Fibroblast of skin of abdomen (primary cell): ENCODE data around the gene CDKN1C.
A peak's percentile ranks its signal among the peaks of the same experiment; 100 is the strongest.
"Not testable (repeated sequence)": the region's sequence is repeated elsewhere in the genome, so short reads cannot be mapped to it uniquely, and the experiment has no call there.

ENCODE experiments used
- DNase-seq: peaks from one replicate; pipeline ENCODE4 v3.0.0-alpha.2; 2013

CDKN1C gene

DNA sequence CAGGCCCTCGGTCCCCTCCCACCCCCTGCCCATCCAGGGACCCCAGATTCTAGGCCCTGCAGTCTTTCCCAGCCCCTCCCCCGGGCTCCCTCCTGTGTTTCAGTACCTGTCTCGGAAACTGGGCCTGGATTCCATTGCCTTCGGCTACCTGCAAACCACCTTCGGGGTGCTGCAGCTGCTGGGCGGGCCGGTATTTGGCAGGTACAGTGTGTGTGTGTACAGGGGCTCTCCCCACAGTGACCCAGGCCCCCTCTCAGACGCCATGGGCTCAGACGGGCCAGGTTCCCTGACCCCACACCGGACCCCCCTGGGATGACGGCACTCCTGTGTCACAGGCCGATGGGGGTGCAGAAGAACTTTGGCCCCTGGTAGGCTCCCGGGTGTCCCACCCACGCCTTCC, 22.6 kb upstream of the CDKN1C start:
- no peak for DNase-seq

DNA sequence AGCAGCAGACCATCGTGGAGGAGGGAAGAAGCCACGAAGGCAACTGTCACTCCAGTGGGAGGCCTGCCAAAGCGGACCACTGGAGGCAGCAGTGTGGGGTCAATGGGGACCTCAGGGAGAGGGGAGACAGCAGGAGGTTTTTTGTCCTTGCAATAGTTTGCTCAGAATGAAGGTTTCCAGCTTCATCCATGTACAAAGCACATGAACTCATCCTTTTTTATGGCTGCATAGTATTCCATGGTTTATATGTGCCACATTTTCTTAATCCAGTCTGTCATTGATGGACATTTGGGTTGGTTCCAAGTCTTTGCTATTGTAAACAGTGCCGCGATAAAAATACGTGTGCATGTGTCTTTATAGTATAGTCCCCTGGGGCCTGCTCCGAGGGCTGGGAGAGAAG, 19.7 kb upstream of the CDKN1C start:
- DNase-seq, result not testable (repeated sequence)

DNA sequence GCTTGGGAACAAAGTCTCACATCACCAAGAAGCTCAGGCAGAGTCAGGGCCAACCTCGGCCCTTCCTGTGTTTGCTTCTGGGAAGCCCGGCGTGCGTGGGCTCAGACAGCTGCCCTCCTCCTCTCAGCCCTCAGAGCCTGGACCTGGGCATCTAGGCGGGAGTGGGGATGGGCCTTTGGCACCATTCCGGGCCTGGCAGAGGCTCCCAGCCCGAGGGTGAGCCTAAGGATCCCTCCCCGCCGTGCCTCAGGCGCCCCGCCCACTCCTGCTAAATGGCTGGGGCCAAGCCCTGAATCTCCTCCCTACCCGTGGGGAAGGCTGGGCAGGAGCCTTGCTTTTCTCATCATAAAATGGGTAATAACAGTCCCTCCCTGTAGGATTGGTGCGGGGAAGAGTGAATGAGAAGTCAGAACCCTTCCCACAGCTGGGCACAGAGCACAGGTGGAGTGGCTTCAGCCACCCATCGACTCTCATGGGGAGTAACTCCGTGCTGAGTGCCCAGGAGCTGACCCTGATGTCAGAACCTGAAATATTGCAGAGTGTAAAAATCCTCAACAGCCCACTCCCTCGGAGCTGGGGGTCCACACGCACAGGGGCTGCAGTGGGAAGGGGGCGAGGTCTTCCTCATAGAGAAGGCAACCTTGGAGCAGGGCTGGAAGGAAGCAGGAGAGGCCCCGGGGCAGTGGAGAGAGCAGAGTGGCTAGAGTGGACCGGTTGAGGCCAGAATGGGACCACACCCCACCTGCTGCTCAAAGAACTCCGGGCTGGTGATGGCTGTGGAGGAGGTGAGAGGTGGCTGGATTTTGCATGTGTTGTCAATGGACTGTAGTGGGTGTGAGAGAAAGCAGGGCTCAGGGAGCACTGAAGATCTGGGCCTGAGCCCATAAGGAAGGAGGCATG, 18.8 kb upstream of the CDKN1C start:
- no peak for DNase-seq

DNA sequence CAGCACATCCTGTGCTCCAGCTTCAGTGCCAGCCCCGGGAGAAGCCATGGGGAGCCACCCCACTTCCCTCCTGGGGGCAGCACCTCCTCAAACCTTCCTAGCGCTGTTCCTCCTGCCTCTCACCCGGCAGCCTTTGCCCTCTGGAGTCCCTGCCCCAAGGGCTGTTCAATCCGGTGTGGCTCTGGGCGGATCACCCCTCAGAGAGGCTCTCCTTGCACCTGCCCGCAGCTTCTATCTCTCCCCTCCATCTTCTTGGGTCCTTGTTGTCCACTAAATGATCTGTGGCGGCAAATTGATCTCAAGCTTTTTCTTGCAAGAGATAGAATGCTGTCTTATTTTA, 18.1 kb upstream of the CDKN1C start:
- DNase-seq, result no peak

DNA sequence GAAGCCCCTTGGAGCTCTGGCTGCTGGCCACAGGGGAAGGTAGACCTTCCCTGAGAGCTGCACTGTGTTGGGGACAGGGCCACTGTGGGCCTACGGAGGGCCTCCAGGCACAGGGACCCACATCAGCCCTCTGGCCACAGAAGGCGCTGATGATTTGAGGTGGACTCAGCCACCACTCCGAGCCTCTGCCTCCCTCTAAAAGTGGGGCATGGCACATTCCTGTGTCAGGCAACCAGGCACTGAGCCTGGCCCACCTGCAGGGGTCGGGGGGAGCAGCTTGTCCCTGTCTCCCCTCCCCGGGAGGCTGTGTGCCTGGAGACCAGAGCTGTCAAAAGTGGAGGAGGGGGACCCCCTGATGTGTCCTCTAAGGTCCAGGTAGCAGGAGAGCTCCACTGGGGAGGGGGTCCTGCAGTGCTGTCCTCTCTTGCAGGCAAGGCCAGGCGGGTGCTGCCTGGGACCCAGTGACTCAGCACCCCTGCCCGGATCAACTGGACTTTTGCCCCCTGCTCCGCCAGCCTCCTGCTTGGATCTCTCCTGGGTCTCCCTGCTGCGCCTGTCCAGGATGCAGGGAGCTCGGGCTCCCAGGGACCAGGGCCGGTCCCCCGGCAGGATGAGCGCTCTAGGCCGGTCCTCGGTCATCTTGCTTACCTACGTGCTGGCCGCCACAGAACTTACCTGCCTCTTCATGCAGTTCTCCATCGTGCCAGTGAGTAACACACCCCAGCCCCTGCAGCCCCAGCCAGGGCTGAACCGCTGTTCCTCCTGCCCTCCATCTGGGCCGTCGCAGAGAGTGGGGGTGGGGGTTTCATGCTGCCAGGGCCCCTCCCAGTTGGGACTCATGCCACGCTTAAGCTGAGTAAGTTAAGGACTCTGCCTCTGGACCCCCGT, 17.5 kb upstream of the CDKN1C start:
- DNase-seq, result no peak

DNA sequence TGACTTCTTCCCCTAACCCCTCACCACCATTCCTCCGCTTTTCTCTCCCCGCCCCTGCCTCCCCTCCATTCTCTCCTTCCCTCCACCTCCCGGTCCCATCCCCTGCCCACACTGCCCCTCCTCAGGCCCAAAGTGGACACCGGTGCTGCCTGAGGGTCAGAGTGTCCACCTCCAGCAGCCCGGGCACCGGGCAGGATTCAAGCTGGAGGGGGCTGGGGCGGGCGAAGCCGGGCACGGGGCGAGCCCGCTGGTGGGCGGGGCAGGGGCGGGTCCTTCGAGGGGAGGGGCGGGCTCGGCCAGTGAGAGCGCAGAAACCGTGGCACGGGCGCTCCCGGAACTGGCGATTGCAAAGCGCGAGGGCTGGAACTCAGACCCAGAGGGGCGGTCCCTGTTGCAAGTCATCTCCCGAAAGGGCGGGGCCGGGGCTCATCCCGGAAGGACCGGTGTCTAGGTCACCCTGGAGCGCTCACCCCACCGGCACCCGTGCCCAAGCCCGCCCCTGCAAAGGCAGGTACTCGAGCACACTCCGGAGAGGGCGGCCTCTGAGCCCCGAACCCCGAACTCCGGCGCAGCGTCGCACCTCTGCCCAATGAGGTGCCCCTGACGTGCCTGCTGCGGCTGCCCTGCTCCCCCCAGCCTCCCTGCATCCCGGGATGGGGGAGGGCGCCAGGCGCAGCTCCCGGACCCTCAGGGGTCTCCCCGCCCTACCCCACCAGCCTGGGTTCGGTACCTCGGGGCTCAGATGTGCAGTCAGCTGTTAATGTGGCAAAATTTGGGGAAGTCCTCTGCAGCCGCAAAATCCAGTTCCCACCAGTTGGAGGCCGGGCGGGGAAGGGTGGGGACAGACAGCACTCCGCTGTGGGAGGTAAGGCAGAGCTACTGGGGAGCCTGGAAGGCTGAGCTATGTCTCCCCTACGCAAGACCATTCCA, 16.5 kb upstream of the CDKN1C start:
- DNase-seq, result peak; percentile 90

DNA sequence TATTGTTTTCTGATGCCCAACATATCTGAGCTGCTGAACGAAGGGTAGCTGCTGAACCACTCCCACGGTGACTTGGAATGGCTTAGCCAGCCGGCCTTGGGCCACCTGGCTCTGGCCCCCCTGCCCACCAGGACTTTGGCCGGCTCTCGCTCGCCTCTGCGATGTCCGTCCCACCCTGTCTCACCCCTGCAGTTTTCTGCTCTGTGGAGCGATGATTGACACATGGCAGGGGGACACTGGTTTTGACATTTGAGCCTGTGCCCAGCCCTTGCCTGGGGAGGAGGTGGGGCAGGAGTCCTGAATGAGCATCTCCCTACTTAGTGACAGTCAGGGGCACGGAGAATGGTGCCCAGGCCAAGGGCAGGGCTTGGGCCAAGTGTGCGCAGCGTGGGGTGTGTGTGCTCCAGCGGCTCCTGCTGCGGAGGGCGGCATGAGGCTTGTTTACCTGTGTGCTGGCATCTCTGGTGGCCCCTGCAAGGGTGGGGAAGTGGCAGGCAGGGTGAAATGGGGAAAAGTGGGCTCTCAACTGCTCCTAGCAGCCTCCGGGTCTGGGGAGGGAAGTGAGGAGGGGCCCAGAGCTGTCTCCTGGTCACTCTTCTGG, 15.7 kb upstream of the CDKN1C start:
- DNase-seq, result no peak

DNA sequence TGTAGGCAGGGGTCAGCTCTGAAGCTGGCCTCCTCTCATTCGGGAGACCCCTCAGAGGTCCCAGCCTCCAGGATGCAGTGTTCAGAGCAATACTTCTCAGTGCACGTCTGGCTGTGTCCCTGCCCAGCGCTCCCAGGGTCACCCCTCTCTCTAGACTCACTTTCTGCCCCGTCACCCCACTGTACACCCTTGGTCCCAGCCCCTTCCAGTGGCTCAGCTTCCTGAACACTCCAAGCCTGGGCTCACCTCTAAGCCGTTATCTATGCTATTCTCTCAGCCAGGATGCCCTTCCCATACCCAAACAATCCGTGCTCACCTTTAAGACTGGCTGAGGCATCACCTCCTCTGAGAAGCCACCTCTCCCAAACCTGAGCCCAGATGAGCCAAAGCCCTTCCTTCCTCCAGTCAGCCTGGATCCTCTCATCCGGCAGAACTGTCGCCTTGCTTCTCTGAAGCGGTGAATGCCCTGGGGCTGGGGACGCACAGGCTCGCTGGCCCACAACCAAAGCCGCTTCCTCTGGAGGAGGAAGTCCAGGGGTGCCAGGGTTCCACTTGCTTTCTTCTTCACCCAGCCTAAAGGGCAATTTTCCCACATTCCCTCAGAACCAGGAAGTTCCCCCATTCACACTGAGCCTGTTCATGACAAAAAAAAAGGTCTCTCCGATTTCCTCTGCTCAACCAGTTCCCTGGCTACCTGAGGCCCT, 13.7 kb upstream of the CDKN1C start:
- DNase-seq, result no peak

DNA sequence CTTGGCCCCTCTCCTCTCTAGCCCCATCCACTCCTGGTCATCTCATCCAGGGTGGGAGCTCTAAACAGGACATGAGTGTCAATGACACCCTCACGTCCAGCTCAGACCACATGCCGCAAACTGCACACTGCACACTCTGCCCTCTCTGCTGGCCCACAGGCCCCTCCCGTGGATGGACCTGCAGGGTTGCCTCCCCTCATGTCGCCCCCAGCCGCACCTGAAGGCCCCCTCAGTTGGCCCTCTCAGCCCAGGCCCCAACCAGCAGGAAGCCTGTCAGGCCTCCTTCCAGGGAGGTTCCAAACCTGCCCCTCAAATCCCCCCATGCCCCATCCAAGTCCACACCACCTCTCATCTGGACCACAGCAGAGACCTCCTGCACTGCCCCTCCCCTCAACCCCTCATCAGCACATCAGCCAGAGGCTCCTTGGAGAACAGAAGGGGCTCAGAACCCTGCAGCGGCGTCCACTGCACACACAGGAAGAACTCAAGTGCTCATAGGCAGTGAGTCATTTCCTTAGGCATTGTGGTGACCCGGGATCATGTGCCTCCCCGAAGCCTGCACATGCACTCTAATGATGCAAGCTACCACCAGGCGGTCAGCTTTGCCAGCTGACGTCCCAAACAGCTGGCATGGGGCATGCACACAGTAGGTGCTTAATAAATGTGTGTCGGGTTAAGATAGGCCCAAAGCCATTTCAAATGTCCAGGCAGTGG, 12.9 kb upstream of the CDKN1C start:
- DNase-seq, result peak; percentile 87

DNA sequence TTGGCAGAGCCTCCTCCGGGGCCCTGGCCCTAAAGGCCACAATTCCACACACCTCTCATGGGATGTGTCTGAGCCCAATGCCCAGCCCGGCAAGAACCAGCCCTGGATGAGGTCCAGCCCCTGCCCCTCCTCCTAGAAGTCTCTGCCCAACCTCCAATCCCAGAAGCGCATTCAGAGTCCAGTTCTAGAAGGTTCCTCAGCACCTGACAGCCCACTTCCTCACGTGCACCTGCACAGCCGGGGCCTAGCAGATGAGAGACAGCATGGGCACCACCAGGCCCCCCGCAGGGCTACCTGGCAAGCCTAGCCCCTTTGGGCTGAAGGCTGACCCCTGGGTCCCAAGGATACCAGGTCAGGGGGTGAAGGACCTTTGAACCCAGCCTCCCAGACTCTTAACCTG, 11.5 kb upstream of the CDKN1C start:
- DNase-seq, result no peak

DNA sequence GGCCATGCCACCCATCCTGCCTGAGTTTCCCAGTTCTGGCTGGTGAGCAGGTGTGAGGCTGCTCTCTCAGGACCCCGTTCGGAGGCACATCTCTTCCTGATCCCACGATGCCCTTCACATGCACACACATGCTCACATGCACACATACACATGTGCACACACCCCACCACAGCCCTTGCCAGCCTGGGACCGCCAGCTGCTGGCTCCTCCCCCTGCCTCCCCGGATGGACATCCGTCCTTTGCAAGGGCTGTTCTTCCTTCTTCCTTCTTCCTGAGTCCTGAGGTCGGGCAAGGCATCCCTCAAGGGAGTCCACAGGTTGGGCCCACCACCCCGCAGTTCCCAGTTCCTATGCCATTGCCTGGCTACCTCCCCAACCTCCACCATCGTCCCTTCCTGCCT, 10.5 kb upstream of the CDKN1C start:
- no peak for DNase-seq

DNA sequence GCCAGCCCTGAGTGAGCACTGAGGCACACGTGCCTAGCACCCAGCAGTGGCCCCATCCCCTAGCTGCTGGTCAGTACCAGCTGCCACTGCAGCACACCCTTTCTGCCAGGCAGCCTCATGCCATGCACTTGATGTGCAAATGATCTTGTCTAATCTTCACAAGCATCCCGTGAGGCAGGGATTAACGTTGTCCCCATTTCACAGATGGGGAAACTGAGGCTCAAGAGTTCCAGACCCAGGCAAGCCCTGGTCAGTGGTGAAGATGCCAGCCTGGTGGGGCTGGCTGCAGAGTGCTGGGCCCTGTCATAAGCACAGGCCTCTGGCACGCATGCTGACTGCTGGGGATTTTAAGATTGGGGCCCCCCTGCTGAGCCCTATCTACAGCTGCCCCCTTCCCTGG, 8.4 kb upstream of the CDKN1C start:
- DNase-seq, result no peak

DNA sequence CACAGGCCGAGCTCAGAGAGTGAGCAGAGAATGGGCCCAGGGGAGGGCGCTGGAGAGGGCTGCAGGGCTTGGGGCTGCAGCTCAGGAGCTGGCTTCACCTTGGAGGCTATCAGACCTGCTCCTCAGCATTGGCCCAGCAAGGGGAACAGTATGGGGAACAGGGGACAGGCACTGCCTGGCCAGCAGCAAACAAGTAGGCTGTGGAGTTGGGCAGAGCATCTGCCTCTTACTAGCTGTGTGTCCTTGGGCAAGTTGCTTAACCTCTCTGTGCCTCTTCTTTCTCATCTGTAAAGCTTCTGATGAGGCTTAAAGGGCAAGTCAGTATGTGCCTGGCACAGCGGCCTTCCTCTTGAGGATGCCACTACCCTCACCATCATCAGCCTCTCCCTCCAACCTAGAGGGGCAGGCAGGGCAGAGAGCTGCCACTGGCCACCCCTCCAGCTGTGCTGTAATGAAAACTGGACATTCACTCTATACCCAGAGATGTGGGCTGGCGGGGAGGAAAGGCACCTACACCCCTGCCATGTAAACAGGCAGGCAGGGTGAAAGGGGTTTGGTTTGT, 7.5 kb upstream of the CDKN1C start:
- no peak for DNase-seq

DNA sequence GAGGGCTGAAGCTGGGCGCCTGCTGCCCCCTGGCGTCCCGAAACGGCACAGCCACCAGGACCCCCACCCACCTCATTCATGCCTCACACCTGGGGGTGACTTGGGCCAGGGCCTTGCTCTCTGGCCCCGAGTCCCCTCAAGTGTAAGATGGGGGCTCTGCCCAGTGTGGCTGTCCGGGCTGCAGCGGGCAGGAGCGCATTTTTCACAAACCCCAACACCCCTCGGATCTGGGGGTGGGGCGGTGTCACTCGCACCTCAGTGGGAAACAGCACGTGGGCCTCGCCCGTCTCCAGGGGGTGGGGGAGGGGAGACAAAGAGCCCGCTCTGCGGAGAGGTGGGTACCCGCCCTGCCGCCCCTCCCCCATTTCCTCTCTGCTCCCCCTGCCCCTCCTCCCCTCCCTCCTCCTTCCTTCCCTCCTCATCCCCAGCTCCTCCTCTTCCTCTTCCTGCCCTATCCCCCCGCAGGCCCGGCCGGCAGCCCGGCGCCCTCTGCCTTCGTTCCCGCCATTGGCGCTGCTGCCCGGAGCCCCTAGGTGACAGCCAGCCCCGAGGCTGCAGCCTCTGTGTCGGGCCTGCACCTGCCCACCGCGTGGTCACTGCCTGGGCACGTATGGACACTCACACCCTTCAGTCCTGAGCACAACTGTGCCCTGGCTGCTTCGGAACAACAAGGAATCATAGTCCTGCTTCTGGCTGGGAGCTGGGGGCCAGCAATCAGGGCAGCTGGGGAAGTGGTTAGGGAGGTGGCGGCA, 6.8 kb upstream of the CDKN1C start:
- peak; percentile 74 for DNase-seq

DNA sequence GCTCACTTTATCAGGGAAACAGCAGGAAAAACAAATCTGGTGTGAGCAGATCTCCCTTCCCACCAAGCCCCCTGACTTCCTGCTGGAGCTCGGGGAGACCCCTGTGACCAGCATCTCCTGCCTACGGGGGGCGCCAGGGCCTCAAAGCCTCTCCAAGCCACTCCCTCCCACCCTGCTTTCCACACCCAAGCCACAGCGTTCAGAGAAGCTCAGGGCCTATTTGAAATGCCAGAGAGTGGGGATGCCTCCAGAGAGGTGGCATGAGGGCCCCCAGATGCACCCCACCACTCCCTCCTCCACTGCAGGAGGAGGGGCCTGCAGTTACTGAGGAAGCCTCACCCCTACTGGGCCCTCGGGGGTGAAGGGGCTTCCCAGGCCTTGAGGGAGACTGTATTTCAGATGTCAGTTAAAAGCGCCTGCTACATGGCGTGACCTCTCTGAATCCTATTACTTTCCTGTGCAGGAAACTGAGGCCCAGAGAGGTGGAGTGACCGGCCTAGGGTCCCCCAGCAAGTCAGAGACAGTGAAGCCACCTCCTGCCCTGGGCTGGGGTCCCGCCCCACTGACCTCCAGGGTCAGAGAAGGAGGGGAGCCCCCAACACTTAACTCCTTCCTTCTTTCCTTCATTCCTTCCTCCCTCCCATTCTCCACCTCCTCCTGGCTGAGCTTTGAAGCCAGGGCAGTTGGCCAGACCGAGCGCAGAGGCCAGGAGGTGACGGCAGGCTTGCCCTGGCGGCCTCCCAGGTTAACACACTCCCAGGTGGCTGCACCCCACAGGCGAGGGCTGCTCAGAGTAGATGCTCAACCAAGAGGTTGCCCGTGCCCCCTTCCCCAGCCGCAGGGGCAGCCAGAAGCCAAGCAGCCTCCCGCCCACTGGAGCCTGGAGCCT, 6.0 kb upstream of the CDKN1C start:
- peak; percentile 57 for DNase-seq

DNA sequence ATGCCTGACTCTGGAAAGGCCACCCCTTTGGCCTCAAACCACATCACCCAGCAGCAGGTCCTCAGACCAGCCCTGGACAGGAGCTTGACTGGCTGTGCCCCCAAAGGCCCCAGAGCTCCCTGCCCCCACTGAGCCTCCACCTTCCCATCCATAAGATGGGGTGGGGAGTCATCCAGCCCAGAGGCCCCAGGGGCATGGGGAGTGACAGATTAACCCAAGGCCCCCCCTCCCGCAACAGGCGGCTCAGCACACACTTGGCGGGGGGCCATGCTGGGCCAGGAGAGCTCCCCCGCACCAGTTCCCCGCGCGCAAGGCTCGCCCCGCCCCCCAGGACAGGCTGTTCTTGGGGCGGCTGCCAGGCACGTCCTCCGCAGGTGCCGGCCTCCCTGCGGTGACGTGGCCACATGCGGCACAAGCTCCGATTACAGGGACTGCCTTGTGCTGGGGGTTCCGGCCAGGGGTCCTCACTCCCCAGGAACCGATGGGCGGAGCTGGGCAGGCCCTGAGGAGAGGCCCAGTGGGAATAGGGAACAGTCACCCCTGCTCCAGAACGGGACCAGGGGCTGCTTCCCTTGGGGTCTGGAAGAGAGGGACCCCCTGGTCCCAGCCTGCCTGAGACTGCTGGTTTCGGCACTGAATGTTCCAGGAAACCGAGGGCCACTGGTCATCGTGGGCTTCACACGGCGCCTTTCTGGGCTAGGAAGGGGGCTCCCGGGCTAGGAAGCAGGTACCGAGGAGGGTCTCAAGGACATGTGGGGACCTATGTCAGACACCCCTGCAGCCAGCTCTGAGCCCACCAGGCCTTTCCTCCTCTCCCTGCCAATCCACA, 5.1 kb upstream of the CDKN1C start:
- DNase-seq, result peak; percentile 47

DNA sequence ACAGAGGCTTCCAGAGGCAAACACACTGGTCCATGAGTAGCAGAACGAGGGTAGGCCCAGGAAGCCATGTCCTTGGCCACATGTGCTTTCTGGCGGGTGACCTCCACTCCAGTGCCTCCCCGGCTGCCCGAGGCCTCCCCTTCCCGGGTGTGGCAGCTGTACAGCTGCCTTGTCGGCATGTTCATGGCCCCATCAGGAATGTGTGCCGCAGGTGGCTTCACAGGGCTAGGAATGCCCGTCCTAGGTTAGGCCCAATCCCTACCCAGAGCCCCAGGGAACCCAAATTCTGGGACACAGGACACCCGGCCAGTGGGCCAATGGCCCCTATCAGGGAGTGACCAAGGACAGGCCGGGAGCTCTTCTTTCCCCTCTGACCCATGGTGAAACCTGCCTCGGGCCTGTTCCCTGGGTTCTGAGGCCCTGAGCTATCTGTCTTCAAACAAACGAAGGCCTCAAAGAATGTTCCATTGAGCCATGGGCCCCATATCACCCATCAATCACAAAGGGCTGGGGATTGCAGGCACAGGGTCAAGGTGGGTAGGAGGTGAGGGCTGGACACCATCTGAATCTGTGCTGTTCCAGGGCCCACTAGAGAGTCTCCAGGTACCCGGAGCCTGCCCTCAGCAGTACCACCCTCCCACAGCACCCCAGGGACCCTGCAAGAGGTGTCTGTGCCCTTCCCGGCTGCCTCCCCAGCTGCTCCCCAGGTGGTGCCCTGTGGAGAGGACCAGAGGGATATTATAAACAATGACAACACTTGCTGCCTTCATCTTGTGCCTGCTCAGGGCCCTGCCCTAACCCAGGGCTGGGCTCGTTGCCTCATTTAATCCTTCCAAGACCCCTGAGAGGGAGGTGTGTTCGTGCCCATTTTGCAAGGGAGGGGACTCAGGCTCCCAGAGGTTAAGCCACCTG, 4.0 kb upstream of the CDKN1C start:
- DNase-seq, result no peak
